ENCODE results near the gene TRPM8.

DNA sequence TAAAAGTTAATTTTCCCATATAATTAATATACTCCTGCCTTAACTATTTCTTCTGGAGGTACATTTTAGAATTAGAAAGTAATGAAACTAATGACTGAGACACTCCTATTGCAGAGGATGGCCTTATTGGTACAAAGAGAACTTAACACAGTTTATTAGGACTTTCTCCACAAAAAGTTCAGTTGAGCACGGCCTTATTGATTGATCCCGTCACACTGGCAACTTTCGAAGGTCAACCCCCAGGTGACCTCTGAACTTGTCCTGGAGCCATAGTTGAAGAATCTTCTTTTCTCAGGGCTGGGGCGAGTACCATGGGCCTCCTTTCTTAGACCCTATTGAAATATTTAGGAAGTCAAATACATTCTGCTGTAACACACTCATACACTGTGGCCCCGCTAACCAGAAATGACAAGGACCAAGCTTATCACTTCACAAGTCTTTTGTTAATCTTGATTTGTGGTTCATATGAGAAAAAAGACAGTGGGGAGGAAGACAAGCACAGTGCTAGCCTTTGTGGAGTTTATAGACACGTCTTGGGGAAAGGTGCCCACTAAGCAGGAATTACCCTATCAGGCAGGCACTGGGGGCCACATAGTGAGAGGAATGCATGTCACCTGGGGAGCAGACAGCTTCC lies 144.6 kb downstream of the TRPM8 start:
- TF ChIP-seq, protein P1, sequence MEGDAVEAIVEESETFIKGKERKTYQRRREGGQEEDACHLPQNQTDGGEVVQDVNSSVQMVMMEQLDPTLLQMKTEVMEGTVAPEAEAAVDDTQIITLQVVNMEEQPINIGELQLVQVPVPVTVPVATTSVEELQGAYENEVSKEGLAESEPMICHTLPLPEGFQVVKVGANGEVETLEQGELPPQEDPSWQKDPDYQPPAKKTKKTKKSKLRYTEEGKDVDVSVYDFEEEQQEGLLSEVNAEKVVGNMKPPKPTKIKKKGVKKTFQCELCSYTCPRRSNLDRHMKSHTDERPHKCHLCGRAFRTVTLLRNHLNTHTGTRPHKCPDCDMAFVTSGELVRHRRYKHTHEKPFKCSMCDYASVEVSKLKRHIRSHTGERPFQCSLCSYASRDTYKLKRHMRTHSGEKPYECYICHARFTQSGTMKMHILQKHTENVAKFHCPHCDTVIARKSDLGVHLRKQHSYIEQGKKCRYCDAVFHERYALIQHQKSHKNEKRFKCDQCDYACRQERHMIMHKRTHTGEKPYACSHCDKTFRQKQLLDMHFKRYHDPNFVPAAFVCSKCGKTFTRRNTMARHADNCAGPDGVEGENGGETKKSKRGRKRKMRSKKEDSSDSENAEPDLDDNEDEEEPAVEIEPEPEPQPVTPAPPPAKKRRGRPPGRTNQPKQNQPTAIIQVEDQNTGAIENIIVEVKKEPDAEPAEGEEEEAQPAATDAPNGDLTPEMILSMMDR (IDR thresholded peaks at IDR 0.05; ENCODE audit: insufficient read depth, low read length): no peak
- TF ChIP-seq, protein P2, sequence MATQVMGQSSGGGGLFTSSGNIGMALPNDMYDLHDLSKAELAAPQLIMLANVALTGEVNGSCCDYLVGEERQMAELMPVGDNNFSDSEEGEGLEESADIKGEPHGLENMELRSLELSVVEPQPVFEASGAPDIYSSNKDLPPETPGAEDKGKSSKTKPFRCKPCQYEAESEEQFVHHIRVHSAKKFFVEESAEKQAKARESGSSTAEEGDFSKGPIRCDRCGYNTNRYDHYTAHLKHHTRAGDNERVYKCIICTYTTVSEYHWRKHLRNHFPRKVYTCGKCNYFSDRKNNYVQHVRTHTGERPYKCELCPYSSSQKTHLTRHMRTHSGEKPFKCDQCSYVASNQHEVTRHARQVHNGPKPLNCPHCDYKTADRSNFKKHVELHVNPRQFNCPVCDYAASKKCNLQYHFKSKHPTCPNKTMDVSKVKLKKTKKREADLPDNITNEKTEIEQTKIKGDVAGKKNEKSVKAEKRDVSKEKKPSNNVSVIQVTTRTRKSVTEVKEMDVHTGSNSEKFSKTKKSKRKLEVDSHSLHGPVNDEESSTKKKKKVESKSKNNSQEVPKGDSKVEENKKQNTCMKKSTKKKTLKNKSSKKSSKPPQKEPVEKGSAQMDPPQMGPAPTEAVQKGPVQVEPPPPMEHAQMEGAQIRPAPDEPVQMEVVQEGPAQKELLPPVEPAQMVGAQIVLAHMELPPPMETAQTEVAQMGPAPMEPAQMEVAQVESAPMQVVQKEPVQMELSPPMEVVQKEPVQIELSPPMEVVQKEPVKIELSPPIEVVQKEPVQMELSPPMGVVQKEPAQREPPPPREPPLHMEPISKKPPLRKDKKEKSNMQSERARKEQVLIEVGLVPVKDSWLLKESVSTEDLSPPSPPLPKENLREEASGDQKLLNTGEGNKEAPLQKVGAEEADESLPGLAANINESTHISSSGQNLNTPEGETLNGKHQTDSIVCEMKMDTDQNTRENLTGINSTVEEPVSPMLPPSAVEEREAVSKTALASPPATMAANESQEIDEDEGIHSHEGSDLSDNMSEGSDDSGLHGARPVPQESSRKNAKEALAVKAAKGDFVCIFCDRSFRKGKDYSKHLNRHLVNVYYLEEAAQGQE (IDR thresholded peaks at IDR 0.05; ENCODE audit: insufficient replicate concordance, low read depth): no peak
- no peak for TF ChIP-seq POLR2AphosphoS5 (IDR thresholded peaks at IDR 0.05; ENCODE audit: low read depth)

All from HL-60 (cell line).